ENCODE results near the gene ATG9B. TPM values are rescaled to one million over a fixed set of nuclear protein-coding genes. Genes with fewer than 3 reads are reported as not detected.

The ATG9B gene
- total and polyA plus RNA-seq, 9 of the 15 experiments (the other 6 are each of a cell fraction or from before 2014, with no cell fraction given), result 0.29 to 8.0 (median 2.1) TPM

GRCh38 chr7:151008511-151009323 lies 15.6 kb downstream of the ATG9B start (continued):
- TF ChIP-seq TOE1 (IDR thresholded peaks at IDR 0.05; ENCODE audit: borderline replicate concordance) (peak; percentile 94), TOE1 (CRISPR knock-in tag; IDR thresholded peaks at IDR 0.05; ENCODE audit: borderline replicate concordance, low read depth) (peak; percentile 95; the same call in 1 of the 2 replicates), NR2C1 (IDR thresholded peaks at IDR 0.05) (no peak; the same call in 1 of the 2 replicates), NR2C1 (tag; IDR thresholded peaks at IDR 0.05) (no peak), MIER1 (IDR thresholded peaks at IDR 0.05; ENCODE audit: low read depth) (0 out of 2 replicates have a peak, but pooled peaks have one; percentile 54), ZNF655 (CRISPR knock-in tag; IDR thresholded peaks at IDR 0.05) (no peak), BCOR (IDR thresholded peaks at IDR 0.05) (peak; percentile 100), GABPA (tag; conservative IDR thresholded peaks at IDR 0.05; ENCODE audit: low read depth) (peak; percentile 74), FOXP4 (CRISPR knock-in tag; IDR thresholded peaks at IDR 0.05; ENCODE audit: borderline replicate concordance) (0 out of 2 replicates have a peak, but pooled peaks have one; percentile 76), SFPQ (IDR thresholded peaks at IDR 0.05; ENCODE audit: low read depth, low read length) (no peak), HNRNPL (IDR thresholded peaks at IDR 0.05; ENCODE audit: low read depth, low read length) (peak; percentile 98), MTA3 (IDR thresholded peaks at IDR 0.05; ENCODE audit: borderline replicate concordance) (peak; percentile 98), HINFP (tag; conservative IDR thresholded peaks at IDR 0.05; ENCODE audit: low read depth) (peak; percentile 60; the same call in 1 of the 2 replicates), ESRRA (IDR thresholded peaks at IDR 0.05; ENCODE audit: borderline replicate concordance, low read depth) (peak; percentile 99), ZNF707 (CRISPR knock-in tag; conservative IDR thresholded peaks at IDR 0.05) (peak; percentile 26; the same call in 1 of the 2 replicates), THAP12 (CRISPR knock-in tag; IDR thresholded peaks at IDR 0.05) (peak; percentile 99), POLR3G (IDR thresholded peaks at IDR 0.05; ENCODE audit: extremely low read depth, insufficient read length, insufficient replicate concordance) (no peak)
